ENCODE results near the gene TMEM100.
A peak's percentile ranks its signal among the peaks of the same experiment; 100 is the strongest.

The TMEM100 gene, protein sequence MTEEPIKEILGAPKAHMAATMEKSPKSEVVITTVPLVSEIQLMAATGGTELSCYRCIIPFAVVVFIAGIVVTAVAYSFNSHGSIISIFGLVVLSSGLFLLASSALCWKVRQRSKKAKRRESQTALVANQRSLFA

GRCh38 chr17:55722742-55723487 is at the start of gene TMEM100:
TSS of gene TMEM100 (minus strand) at chr17:55722864. CDS start at chr17:55721070, 1,794 bp downstream.
- no peak for DNase-seq (ENCODE audit: low read depth in 2 of 2)

GRCh38 chr17:55772086-55772485 is 49.4 kb upstream of the TMEM100 start:
- no peak for DNase-seq (ENCODE audit: low read depth in 2 of 2)

DNA sequence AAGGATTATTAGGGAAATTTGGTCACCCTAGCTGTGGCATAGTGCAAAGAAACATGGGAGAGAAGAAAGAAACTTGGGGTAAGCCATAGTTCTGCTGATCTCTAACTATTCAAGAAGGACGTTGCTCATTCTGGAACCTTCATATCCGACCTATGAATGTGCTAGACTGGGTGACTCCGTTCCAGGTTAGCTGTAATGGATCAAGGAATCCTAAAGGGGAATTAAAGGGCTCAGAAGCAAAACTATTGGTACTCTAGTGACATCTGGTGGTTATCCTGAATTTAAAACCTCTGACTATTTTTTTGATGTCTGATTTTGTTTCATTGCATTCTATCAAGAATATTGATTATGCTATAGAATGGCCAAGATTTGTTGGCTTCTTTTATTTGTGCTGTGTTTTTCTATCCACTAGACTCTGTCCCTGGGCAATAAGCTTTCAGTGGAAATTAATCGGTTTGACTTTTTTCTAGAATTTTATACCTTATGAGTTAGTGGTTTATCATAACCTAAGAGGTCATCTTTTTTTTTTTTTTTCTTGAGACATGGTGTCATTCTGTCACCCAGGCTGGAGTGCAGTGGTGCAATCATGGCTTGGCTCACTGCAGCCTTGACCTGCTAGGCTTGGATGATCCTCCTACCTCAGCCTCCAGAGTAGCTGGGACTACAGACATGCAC is 47.7 kb upstream of the TMEM100 start:
- DNase-seq (ENCODE audit: low read depth in 2 of 2) = no peak

- no peak for DNase-seq (ENCODE audit: low read depth in 2 of 2)
Measured at GRCh38 chr17:55769625-55770000, 46.9 kb upstream of the TMEM100 start.

GRCh38 chr17:55768936-55769624 is 46.4 kb upstream of the TMEM100 start:
- no peak for DNase-seq (ENCODE audit: low read depth in 2 of 2)

- no peak for DNase-seq (ENCODE audit: low read depth in 2 of 2)
Measured at GRCh38 chr17:55765472-55765871, 42.8 kb upstream of the TMEM100 start.

DNA sequence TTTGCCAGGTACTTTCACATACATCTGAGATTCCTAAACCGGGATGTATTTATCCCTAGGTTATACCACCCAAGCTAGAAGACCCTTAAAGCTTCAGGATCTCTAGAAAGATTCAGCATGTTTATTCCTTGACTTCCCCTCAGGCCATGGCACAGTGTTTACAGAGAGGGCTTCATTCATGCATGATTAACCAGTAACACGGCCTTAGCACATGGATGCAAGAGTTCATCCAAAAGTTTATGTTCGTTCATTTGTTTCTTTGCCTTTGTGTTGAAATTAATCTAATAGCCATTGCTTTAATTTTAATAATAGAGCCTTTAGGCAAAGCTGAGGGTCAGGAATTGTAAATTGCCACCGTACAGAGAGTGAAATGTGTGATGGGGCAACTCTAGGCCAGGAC is 41.9 kb upstream of the TMEM100 start:
- DNase-seq (ENCODE audit: low read depth in 2 of 2) = no peak

DNA sequence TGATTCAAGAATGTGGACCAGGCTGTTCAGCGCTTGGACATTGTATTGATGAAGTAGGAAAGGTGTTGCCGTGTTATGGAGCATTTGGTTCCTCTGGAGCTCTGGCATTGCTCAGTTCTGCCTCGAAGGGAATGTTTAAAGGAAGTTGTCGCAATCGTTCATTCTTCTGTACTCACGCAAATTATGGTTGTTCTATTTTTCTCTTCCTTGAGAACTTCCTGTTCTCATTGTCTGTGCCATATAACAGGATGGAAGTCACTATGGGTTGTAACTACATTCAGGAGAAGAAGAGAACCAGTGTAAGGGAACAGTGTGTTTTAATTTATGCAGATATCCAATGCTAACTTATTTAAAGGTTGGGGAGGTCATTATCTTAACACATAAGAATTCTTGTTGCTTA is 41.2 kb upstream of the TMEM100 start:
- DNase-seq (ENCODE audit: low read depth in 2 of 2) = no peak

- no peak for DNase-seq (ENCODE audit: low read depth in 2 of 2)
Measured at GRCh38 chr17:55762086-55762858, 39.6 kb upstream of the TMEM100 start.

DNA sequence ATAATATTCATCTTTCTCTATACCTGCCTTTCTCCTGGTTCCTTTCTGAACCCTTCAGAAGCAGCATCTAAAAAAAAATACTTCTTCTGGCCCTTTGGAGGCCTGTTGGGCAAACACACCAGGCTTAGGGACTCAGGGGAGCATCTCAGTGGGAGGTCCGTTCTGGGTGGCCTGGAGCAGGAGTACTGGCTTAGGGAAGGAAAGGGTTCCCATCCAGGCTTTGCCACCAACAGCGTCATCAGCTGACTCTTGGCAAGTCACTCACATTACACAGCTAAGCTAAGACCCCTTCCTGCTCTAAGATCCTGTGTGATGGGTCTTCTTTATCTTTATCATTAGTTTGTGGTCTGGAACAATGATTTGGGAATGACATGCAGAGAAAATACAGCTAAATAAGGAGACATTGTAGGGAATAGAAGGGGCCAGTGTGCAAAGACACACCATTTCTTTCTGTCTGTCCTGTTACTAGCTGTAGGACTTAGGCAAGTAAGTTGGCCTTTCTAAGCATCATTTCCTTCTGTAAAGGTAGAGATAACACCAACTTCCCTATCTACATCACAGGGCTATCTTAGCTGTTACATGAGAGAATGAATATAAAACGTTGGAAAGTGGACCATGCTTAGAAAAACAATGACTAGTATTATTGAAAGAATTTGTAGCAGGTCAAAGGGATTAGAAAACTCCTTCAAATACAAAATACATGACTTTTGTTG is 38.1 kb upstream of the TMEM100 start:
- DNase-seq (ENCODE audit: low read depth in 2 of 2) = no peak

- no peak for DNase-seq (ENCODE audit: low read depth in 2 of 2)
Measured at GRCh38 chr17:55758171-55758570, 35.5 kb upstream of the TMEM100 start.

GRCh38 chr17:55757659-55758058 is 35.0 kb upstream of the TMEM100 start:
- no peak for DNase-seq (ENCODE audit: low read depth in 2 of 2)

- DNase-seq (ENCODE audit: low read depth in 2 of 2) = no peak
Measured at GRCh38 chr17:55756689-55757088, 34.0 kb upstream of the TMEM100 start.

GRCh38 chr17:55751720-55752250 is 29.1 kb upstream of the TMEM100 start:
- no peak for DNase-seq (ENCODE audit: low read depth in 2 of 2)

DNA sequence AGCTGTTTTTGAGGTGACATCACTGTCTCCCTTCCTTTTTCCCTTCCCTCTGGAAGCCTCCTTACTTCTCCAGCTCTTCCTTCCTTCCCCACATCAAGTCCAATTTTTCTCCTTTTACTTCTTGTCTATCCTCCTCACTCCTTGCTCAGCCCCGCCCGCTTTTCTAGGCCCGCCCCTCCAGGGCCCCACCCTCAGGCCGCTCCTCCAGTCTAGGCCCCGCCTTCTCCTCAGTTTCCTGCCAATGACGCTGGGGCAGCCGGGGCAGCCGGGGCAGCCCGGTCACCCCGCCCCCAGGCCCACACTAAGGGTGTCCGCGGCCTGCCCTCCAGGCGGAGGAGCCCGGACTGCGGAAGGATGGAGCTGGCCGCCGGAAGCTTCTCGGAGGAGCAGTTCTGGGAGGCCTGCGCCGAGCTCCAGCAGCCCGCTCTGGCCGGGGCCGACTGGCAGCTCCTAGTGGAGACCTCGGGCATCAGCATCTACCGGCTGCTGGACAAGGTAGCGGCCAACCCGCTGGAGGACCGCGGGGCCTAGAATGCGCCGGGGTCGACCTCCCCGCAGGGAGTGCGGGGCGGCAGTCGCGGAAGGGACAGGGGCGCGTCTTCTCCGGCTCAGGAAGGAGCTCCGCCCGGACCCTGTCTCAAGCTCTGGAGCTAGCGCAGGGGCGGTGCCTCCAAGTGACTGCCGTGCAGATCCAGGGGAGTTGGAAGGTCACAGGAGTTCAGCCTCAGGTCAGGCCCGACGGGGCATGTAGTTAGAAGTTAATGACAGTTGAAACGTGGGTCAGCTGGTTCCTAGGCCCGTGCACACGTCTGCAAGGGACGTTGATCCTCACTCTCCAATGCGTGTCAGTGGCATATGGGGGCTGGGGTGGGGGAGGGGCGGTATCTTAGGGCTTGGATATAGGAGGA is 28.3 kb upstream of the TMEM100 start, which contains the start of gene PCTP:
Gene PCTP, plus strand, starts transcription at position 302 of the 908 bp plus-strand sequence. Its CDS starts 53 bp downstream, at position 355.
- peak; percentile 60 to 79 for DNase-seq (ENCODE audit: low read depth in 2 of 2)

DNA sequence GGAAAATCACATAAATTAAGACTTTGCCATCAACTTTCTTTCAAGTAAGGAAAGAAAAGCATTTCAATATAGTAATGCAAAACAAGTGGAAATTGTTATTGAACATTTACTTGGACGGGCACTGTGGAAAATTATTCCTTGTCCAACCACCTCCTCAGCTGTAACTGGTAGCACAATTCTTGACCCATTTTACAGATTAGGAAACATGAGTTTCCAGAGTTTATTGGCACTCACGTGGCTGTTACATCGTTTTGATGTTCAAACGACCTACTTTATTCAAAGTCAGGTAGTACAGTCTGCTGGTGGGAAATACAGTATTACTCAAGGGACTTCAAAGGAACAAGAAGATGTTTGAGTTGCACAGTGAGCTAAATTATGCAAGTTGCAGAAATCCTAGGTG is 27.3 kb upstream of the TMEM100 start:
- no peak for DNase-seq (ENCODE audit: low read depth in 2 of 2)

DNA sequence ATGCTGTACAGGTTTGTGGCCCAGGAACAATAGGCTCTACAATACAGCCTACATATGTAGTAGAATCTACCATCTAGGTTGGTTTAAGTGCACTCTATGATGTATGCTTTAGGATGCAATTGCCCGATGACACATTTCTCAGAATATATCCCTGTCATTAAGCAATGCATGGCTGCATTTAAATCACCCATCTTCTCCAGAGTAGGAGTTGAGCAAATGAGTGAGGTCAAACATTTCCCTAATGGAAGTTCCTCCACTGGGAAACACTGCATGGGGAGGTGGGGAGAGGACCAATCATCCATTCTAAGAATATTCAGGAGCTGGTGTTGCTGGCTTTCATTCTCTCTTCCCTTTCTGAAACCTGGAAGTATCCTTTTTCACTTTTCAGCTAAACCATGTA is 26.2 kb upstream of the TMEM100 start:
- no peak for DNase-seq (ENCODE audit: low read depth in 2 of 2)

DNA sequence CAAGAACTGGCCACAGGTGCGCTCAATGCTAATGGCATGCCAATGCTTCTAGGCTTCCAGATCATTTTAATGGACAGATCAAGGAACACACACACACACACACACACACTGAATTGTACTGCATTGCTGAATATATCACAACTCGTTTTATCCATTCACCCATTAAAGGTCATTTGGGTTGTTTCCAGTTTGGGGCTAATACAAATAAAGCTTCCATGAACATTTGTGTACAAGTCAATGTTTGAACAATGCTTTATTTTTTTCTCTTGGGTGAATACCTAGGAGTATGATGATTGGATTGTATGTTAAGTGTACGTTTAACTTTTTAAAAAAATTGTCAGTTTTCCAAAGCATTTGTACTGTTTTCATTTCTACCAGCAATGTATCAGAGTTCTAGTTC is 24.5 kb upstream of the TMEM100 start:
- DNase-seq (ENCODE audit: low read depth in 2 of 2) = no peak

DNA sequence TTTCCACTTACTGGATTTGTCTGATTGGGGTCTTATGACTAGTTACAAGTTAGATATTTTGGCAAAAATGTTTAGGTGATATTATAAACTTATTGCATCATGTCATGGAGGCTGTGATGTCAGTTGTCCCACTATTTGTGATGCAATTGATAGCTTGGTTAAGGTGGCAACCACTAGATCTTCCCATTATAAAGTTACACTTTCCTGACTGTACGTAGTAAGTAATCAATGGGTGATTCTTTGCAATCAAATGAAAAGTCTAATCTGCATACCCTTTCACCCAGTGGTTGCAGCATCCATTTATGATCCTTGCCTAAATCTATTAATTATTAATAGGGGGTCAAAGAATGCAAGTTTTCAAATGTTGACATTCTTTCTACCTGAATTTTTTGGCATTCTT is 23.8 kb upstream of the TMEM100 start:
- DNase-seq (ENCODE audit: low read depth in 2 of 2) = no peak

GRCh38 chr17:55745258-55745657 is 22.6 kb upstream of the TMEM100 start:
- DNase-seq (ENCODE audit: low read depth in 2 of 2) = no peak

All from stimulated activated CD4-positive, alpha-beta T cell treated with anti-CD3 and anti-CD28 coated beads, Interleukin-1b, Interleukin-23, amount 100 ng/mL, for 4 hours (primary cell).